Esophagus squamous epithelium (tissue), 5 donors: ENCODE measurements around the gene LIN28B. TPM values are rescaled to one million over a fixed set of nuclear protein-coding genes. Genes with fewer than 3 reads are reported as not detected.

Experiments
- DNase-seq: peaks from one replicate; lab custom pipeline; 2025; lab: John Stamatoyannopoulos, UW
- H3K27ac ChIP-seq, 4 donors: fragments of 200-600 bp; sonication (generic); one replicate each; pipeline ENCODE4 v1.5.1; 2016 to 2019; ENCODE audit warnings: mild to moderate bottlenecking in 1 of 4
- H3K27me3 ChIP-seq, 4 donors: fragments of 200-600 bp; sonication (generic); 1 replicate in 3 of 4; 2 replicates in 1 of 4; pipeline versions ENCODE4 v1.5.1 to v1.6.0; 2017 to 2021; ENCODE audit warnings: antibody characterized with exemption in 1 of 4
- H3K36me3 ChIP-seq, 3 donors: fragments of 200-600 bp; sonication (generic); one replicate each; pipeline ENCODE4 v1.5.1; 2016 to 2019
- H3K4me1 ChIP-seq, 3 donors: fragments of 200-600 bp; sonication (generic); one replicate each; pipeline ENCODE4 v1.5.1; 2017 to 2019
- H3K4me3 ChIP-seq, 4 donors: fragments of 200-600 bp; sonication (generic); 1 replicate in 3 of 4; 2 replicates in 1 of 4; pipeline ENCODE4 v1.5.1; 2016 to 2019; ENCODE audit warnings: mild to moderate bottlenecking in 2 of 4, moderate library complexity in 1 of 4
- H3K9me3 ChIP-seq, 3 donors: fragments of 200-600 bp; sonication (generic); one replicate each; pipeline ENCODE4 v1.5.1; 2016 to 2019
- CTCF ChIP-seq, 6 experiments: fragments of 450-650 bp in 4 of 6; fragments of 200-600 bp in 2 of 6; sonication (generic) in 2 of 6; IDR thresholded peaks; one replicate each; pipeline ENCODE4 v1.5.1; 2016 to 2019; ENCODE audit warnings: antibody characterized with exemption in 6 of 6, mild to moderate bottlenecking in 4 of 6, moderate library complexity in 4 of 6
- POLR2A ChIP-seq, 4 donors: fragments of 450-650 bp; IDR thresholded peaks; one replicate each; pipeline ENCODE4 v1.6.1; 2017; ENCODE audit warnings: antibody characterized with exemption in 4 of 4, mild to moderate bottlenecking in 4 of 4, moderate library complexity in 3 of 4
- WGBS, 2 donors: methylation state at CpG; one replicate each; pipeline ENCODE4 v1.1.5; 2018; 5-methylcytosine and 5-hydroxymethylcytosine counted together
- intact Hi-C: fragments of 100-400 bp; cut with DNase I; formaldehyde crosslinking; loops from one replicate; pipeline ENCODE4 v1.15.0; 2022
- total RNA-seq, 4 donors: library from RNA; depleted of rRNA; stranded (reverse); fragments of >200 nt; gene quantifications; one replicate each; pipeline ENCODE4 v1.1.0, GENCODE V29; 2016
- donor health status: DM: yes; HTN: yes; CAD: no.

LIN28B gene
- total RNA-seq, 4 donors from 2014 or later: not detected

- no peaks in the 10 kb centered on the region for H3K36me3 ChIP-seq
- H3K4me3 ChIP-seq: no peak overlapping the region
- 91 to 92% methylated on average over 6 to 8 of the region's 8 CpGs for WGBS, 2 donors
- H3K27me3 ChIP-seq: no peaks in the 10 kb centered on the region
- no peaks in the 10 kb centered on the region for H3K9me3 ChIP-seq
- intact Hi-C loops: no loop called here
- DNase-seq: no peak
- H3K27ac ChIP-seq: no peak overlapping the region
- TF ChIP-seq CTCF (IDR thresholded peaks at IDR 0.05) (no peak), POLR2A (IDR thresholded peaks at IDR 0.05) (no peak)
- no peaks in the 10 kb centered on the region for H3K4me1 ChIP-seq
Observed at GRCh38 chr6:105106260-105106659, 149.4 kb downstream of the LIN28B start.

GRCh38 chr6:105107207-105107606 is 150.3 kb downstream of the LIN28B start:
- no peak for DNase-seq
- no peaks in the 10 kb centered on the region for H3K27me3 ChIP-seq
- H3K27ac ChIP-seq: no peak overlapping the region
- no peaks in the 10 kb centered on the region for H3K9me3 ChIP-seq
- intact Hi-C loops: no loop called here
- no peaks in the 10 kb centered on the region for H3K36me3 ChIP-seq
- WGBS, 2 donors: 28 to 29% methylated on average over 1 of the region's 1 CpG
- H3K4me1 ChIP-seq: no peaks in the 10 kb centered on the region
- TF ChIP-seq CTCF (IDR thresholded peaks at IDR 0.05): no peak
- TF ChIP-seq POLR2A (IDR thresholded peaks at IDR 0.05): no peak
- no peak overlapping the region for H3K4me3 ChIP-seq

GRCh38 chr6:105108631-105109262 is 151.8 kb downstream of the LIN28B start:
- TF ChIP-seq POLR2A (IDR thresholded peaks at IDR 0.05) (no peak), CTCF (IDR thresholded peaks at IDR 0.05) (no peak)
- DNase-seq: no peak
- no peaks in the 10 kb centered on the region for H3K9me3 ChIP-seq
- no peaks in the 10 kb centered on the region for H3K36me3 ChIP-seq
- H3K27me3 ChIP-seq: no peaks in the 10 kb centered on the region
- WGBS, 2 donors: 62 to 65% methylated on average over 5 to 6 of the region's 7 CpGs
- intact Hi-C loops: no loop called here
- H3K27ac ChIP-seq: no peak overlapping the region
- no peak overlapping the region for H3K4me3 ChIP-seq
- no peaks in the 10 kb centered on the region for H3K4me1 ChIP-seq

- H3K36me3 ChIP-seq: no peaks in the 10 kb centered on the region
- no peak overlapping the region for H3K4me3 ChIP-seq
- TF ChIP-seq CTCF (IDR thresholded peaks at IDR 0.05) (no peak), POLR2A (IDR thresholded peaks at IDR 0.05) (no peak)
- H3K27me3 ChIP-seq: no peaks in the 10 kb centered on the region
- H3K27ac ChIP-seq: no peak overlapping the region
- 69 to 71% methylated on average over 8 of the region's 8 CpGs for WGBS, 2 donors
- no peaks in the 10 kb centered on the region for H3K9me3 ChIP-seq
- no peaks in the 10 kb centered on the region for H3K4me1 ChIP-seq
- DNase-seq: no peak
- intact Hi-C loops: no loop called here
Observed at GRCh38 chr6:105109955-105110895, 153.3 kb downstream of the LIN28B start.

GRCh38 chr6:105111105-105111504 is 154.2 kb downstream of the LIN28B start:
- H3K4me1 ChIP-seq: no peaks in the 10 kb centered on the region
- H3K27me3 ChIP-seq: no peaks in the 10 kb centered on the region
- TF ChIP-seq POLR2A (IDR thresholded peaks at IDR 0.05) (no peak), CTCF (IDR thresholded peaks at IDR 0.05) (no peak)
- no peak for DNase-seq
- no peaks in the 10 kb centered on the region for H3K36me3 ChIP-seq
- H3K9me3 ChIP-seq: no peaks in the 10 kb centered on the region
- H3K4me3 ChIP-seq: no peak overlapping the region
- no peak overlapping the region for H3K27ac ChIP-seq
- intact Hi-C loops: no loop called here
- 64 to 79% methylated on average over 3 of the region's 3 CpGs for WGBS, 2 donors
